ENCODE results near the gene GCC1. TPM values are rescaled to one million over a fixed set of nuclear protein-coding genes. Genes with fewer than 3 reads are reported as not detected.

The GCC1 gene
- total RNA-seq, 3 donors from 2014 or later (not counting 1 experiment from before 2014, with no cell fraction given), result 26.1 to 32.1 (median 28.7) TPM

DNA sequence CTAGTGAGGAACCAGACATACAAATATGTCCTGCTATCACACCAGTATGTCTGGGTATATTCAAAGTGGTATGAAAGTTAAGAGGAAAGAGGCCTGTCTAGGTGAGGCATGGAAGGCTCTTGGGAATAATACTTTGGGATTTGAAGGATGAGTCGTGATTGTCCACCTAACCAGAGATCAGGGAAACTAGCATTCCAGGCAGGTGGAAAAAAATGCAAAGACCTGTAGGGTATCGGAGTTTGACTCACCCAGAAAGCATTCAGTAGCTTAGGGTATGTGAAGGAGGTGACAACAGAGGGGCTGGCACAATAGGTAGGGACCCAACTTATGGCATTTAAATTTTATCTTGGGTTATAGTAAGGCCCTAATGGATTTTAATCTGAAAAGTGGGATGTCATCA lies 950 bp upstream of the GCC1 start:
- peak overlapping the region; percentile 34 to 86 for H3K27ac Mint-ChIP-seq
- peaks cover 8% of the 10 kb centered on the region for H3K36me3 Mint-ChIP-seq
- Histone ChIP-seq H3K4me3 (ENCODE audit: low read length) (no peak overlapping the region), H3K9me3 (ENCODE audit: control insufficient read depth, insufficient read depth, low read length) (no peaks in the 10 kb centered on the region), H3K36me3 (ENCODE audit: control insufficient read depth, insufficient read depth, low read length) (peaks cover 27% of the 10 kb centered on the region), H3K4me1 (ENCODE audit: control insufficient read depth, insufficient read depth, low read length) (peaks cover 47% of the 10 kb centered on the region), H3K27ac (ENCODE audit: low read length) (no peak overlapping the region), H3K27me3 (ENCODE audit: control insufficient read depth, insufficient read depth, low read length) (no peaks in the 10 kb centered on the region)
- no peak for DNase-seq
- H3K9me3 Mint-ChIP-seq, result no peaks in the 10 kb centered on the region
- peaks cover 65% of the 10 kb centered on the region in 2 donors for H3K4me1 Mint-ChIP-seq
- no peak for ATAC-seq
- TF ChIP-seq, protein P1, sequence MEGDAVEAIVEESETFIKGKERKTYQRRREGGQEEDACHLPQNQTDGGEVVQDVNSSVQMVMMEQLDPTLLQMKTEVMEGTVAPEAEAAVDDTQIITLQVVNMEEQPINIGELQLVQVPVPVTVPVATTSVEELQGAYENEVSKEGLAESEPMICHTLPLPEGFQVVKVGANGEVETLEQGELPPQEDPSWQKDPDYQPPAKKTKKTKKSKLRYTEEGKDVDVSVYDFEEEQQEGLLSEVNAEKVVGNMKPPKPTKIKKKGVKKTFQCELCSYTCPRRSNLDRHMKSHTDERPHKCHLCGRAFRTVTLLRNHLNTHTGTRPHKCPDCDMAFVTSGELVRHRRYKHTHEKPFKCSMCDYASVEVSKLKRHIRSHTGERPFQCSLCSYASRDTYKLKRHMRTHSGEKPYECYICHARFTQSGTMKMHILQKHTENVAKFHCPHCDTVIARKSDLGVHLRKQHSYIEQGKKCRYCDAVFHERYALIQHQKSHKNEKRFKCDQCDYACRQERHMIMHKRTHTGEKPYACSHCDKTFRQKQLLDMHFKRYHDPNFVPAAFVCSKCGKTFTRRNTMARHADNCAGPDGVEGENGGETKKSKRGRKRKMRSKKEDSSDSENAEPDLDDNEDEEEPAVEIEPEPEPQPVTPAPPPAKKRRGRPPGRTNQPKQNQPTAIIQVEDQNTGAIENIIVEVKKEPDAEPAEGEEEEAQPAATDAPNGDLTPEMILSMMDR (IDR thresholded peaks at IDR 0.05), result no peak
- 94% methylated on average over 2 of the region's 2 CpGs for WGBS (ENCODE audit: insufficient coverage)
- H3K4me3 Mint-ChIP-seq, result peak overlapping the region; percentile 95
- no peaks in the 10 kb centered on the region for H3K27me3 Mint-ChIP-seq (ENCODE audit: low read depth in 2 of 2)
- intact Hi-C loops (cut with micrococcal nuclease), result loop anchor here (5.0 kb wide), 1 partner anchor 194 kb away; the partner anchor contains the start of gene ZNF800

DNA sequence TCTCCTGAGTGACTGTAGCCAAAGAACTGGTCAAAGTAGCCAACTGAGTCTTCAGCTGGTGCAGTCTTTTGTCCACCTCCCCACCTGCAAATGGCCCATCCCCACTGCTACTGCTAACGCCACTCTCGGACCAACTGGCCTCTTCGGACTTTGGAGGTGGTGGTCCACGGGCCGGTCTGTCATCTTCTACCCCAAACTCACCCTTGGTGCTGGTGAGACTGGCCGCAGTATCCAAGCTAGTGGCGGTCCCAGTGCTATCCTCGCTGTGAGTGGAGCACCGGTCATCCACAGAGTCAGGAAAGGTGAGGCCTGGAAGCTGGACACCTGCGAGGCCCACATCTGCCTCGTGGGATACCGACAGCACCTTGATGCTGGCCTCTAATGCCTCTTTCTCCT lies 750 bp downstream of the GCC1 start:
- Mint-ChIP-seq H3K27ac (peak overlapping the region; percentile 86 to 94), H3K4me3 (peak overlapping the region; percentile 95), H3K27me3 (ENCODE audit: low read depth in 2 of 2) (no peaks in the 10 kb centered on the region), H3K4me1 (peaks cover 70 to 75% of the 10 kb centered on the region in 2 donors), H3K36me3 (peaks cover 8% of the 10 kb centered on the region), H3K9me3 (no peaks in the 10 kb centered on the region)
- Histone ChIP-seq H3K4me1 (ENCODE audit: control insufficient read depth, insufficient read depth, low read length) (peaks cover 47% of the 10 kb centered on the region), H3K4me3 (ENCODE audit: low read length) (peak overlapping the region; percentile 95), H3K9me3 (ENCODE audit: control insufficient read depth, insufficient read depth, low read length) (no peaks in the 10 kb centered on the region), H3K27ac (ENCODE audit: low read length) (peak overlapping the region; percentile 89), H3K36me3 (ENCODE audit: control insufficient read depth, insufficient read depth, low read length) (peaks cover 25% of the 10 kb centered on the region), H3K27me3 (ENCODE audit: control insufficient read depth, insufficient read depth, low read length) (no peaks in the 10 kb centered on the region)
- intact Hi-C loops (cut with micrococcal nuclease), result loop anchor here (1.0 to 5.0 kb wide), 2 partner anchors 67 to 192 kb away; partner anchors contain the start of gene ZNF800
- WGBS (ENCODE audit: insufficient coverage), result 38% methylated on average over 12 of the region's 12 CpGs
- TF ChIP-seq, protein P1 (IDR thresholded peaks at IDR 0.05), result no peak
- ATAC-seq, result no peak
- DNase-seq, result no peak

DNA sequence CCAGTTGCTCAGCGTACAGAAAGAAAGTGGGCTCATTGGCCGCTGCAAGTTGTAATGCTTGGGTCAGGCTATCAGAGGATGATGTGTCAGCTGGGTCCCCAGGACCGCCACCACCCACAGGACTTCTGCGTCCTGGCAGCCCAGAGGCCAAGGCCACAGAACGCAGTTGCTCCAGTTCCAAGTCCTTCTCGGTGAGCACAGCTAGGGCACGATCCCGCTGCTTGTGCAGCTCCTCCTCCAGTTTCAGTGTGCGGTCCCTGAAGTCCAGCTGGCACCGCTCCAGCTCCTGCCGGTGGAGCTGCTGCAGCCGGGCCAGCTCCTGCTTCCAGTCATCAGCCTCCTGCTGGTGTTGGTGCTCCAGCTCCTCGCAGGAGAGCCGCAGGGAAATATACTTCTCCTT lies 3.0 kb downstream of the GCC1 start:
- Histone ChIP-seq H3K4me1 (ENCODE audit: control insufficient read depth, insufficient read depth, low read length) (peaks cover 29% of the 10 kb centered on the region), H3K27me3 (ENCODE audit: control insufficient read depth, insufficient read depth, low read length) (no peaks in the 10 kb centered on the region), H3K9me3 (ENCODE audit: control insufficient read depth, insufficient read depth, low read length) (no peaks in the 10 kb centered on the region), H3K36me3 (ENCODE audit: control insufficient read depth, insufficient read depth, low read length) (peaks cover 36% of the 10 kb centered on the region), H3K27ac (ENCODE audit: low read length) (no peak overlapping the region), H3K4me3 (ENCODE audit: low read length) (no peak overlapping the region)
- intact Hi-C loops (cut with micrococcal nuclease), result no loop called here
- peaks cover 63 to 70% of the 10 kb centered on the region in 2 donors for H3K4me1 Mint-ChIP-seq
- no peak for DNase-seq
- TF ChIP-seq, protein P1 (IDR thresholded peaks at IDR 0.05), result no peak
- H3K36me3 Mint-ChIP-seq, result peaks cover 8% of the 10 kb centered on the region
- H3K27me3 Mint-ChIP-seq (ENCODE audit: low read depth in 2 of 2), result no peaks in the 10 kb centered on the region
- H3K4me3 Mint-ChIP-seq, result no peak overlapping the region
- H3K27ac Mint-ChIP-seq, result no peak overlapping the region
- WGBS (ENCODE audit: insufficient coverage), result 98% methylated on average over 14 of the region's 14 CpGs
- H3K9me3 Mint-ChIP-seq, result no peaks in the 10 kb centered on the region
- ATAC-seq, result no peak

DNA sequence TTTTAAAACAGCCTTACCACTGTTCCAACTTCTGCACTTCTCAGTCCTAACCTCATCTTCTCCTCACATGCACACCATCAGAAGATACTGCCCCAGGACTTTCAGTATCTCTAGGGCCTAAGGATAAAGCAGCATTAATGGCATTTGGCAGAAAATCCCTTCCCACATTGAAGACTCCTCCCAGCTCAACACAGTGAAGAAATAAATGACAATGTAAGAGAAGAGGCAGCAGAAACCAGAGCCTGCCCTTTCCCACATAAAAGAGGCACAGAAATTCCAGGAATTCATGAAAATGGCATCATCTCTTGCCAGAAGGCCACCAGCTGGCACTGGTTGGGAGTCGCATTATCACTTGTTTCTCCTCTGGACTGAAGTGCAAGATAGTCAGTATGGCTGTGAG lies 3.7 kb downstream of the GCC1 start:
- Mint-ChIP-seq H3K4me3 (no peak overlapping the region), H3K9me3 (no peaks in the 10 kb centered on the region), H3K36me3 (peaks cover 8% of the 10 kb centered on the region), H3K4me1 (peaks cover 63 to 69% of the 10 kb centered on the region in 2 donors), H3K27ac (no peak overlapping the region), H3K27me3 (ENCODE audit: low read depth in 2 of 2) (no peaks in the 10 kb centered on the region)
- intact Hi-C loops (cut with micrococcal nuclease), result no loop called here
- Histone ChIP-seq H3K4me1 (ENCODE audit: control insufficient read depth, insufficient read depth, low read length) (peaks cover 29% of the 10 kb centered on the region), H3K27me3 (ENCODE audit: control insufficient read depth, insufficient read depth, low read length) (no peaks in the 10 kb centered on the region), H3K27ac (ENCODE audit: low read length) (no peak overlapping the region), H3K9me3 (ENCODE audit: control insufficient read depth, insufficient read depth, low read length) (no peaks in the 10 kb centered on the region), H3K4me3 (ENCODE audit: low read length) (no peak overlapping the region), H3K36me3 (ENCODE audit: control insufficient read depth, insufficient read depth, low read length) (peaks cover 36% of the 10 kb centered on the region)
- WGBS (ENCODE audit: insufficient coverage), result 100% methylated on average over 1 of the region's 1 CpG
- no peak for ATAC-seq
- TF ChIP-seq, protein P1 (IDR thresholded peaks at IDR 0.05), result no peak
- no peak for DNase-seq
